Fibroblast of mammary gland (primary cell): ENCODE results near the gene TGDS.
"Not testable (repeated sequence)": the region's sequence is repeated elsewhere in the genome, so short reads cannot be mapped to it uniquely, and the experiment has no call there.

Experiments
- DNase-seq: peaks from one replicate; pipeline ENCODE4 v3.0.0-alpha.2; 2010; ENCODE audit warnings: low read depth
- H3K4me3 ChIP-seq: 2 replicates; pipeline ENCODE4 v1.5.1; 2011; ENCODE audit warnings: low read depth, mild to moderate bottlenecking, low read length, moderate library complexity; ENCODE audit not compliant: control insufficient read depth
- TF ChIP-seq, protein P1 (sequence below): conservative IDR thresholded peaks from 2 replicates; pipeline ENCODE4 v1.5.1; 2011; ENCODE audit warnings: low read depth, low read length, inconsistent platforms; ENCODE audit not compliant: control insufficient read depth, insufficient read depth

TGDS gene, protein sequence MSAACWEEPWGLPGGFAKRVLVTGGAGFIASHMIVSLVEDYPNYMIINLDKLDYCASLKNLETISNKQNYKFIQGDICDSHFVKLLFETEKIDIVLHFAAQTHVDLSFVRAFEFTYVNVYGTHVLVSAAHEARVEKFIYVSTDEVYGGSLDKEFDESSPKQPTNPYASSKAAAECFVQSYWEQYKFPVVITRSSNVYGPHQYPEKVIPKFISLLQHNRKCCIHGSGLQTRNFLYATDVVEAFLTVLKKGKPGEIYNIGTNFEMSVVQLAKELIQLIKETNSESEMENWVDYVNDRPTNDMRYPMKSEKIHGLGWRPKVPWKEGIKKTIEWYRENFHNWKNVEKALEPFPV

DNA sequence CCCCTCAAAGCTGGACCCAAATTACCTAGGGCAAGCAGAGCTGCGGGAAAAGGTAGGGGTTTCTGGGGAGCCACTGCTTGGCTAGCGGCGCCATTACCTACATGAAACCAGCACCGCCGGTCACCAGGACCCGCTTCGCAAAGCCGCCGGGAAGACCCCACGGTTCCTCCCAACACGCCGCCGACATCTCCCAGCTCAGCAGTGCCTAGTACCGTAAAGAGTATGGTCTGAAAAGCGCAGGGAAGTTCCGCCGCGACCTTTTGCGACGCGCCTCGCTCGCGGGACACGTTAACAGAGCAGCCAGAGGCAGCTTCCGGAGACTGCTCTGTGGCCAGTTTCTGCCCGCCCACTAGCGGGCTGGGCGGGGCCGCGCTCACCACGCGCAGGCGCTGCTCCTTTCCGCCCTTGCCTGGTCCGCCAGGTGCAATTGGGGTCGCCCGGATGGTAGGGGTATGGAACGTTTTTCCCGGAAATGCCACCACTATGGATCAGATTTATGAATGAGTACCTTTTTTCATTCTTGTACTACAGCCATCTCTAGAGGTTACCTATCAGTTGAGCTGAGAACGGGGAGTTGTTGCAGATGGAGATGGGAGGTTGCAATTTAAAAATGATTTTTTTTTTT lies at the start of gene TGDS:
Gene TGDS, minus strand, starts transcription at position 203 of the 625 bp plus-strand sequence. Its CDS starts 16 bp downstream, at position 187.
- DNase-seq, result peak; percentile 93
- TF ChIP-seq, protein P1, sequence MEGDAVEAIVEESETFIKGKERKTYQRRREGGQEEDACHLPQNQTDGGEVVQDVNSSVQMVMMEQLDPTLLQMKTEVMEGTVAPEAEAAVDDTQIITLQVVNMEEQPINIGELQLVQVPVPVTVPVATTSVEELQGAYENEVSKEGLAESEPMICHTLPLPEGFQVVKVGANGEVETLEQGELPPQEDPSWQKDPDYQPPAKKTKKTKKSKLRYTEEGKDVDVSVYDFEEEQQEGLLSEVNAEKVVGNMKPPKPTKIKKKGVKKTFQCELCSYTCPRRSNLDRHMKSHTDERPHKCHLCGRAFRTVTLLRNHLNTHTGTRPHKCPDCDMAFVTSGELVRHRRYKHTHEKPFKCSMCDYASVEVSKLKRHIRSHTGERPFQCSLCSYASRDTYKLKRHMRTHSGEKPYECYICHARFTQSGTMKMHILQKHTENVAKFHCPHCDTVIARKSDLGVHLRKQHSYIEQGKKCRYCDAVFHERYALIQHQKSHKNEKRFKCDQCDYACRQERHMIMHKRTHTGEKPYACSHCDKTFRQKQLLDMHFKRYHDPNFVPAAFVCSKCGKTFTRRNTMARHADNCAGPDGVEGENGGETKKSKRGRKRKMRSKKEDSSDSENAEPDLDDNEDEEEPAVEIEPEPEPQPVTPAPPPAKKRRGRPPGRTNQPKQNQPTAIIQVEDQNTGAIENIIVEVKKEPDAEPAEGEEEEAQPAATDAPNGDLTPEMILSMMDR, result no peak
- H3K4me3 ChIP-seq, result peak within 1 kb of the TSS; percentile 99

DNA sequence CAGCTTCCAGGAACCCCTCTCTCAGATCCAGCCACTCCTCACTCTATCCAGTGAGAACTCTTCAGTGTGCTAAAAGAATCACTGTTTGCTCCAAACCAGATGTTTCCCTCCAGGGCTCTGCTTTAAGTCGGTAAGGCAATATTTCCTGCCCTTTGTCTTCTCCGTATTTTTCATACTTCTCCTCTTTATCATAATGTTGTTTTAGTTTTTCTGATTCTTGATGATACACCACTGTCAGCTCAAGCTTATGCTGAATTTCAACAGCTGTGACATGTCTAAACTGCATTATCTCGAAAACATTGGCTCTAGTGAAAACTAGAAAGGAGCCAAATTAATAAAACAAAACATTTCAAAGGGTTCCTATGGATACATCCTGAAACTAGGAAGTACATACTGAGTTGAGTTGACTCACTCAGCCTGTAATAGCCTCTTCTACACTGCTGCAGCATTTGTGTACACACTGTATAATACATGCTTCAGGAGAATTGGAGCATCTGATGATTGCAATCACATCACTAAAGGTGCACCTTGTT lies 45.5 kb upstream of the TGDS start:
- no peak overlapping the region for H3K4me3 ChIP-seq
- peak; percentile 71 for DNase-seq
- TF ChIP-seq, protein P1, result no peak

DNA sequence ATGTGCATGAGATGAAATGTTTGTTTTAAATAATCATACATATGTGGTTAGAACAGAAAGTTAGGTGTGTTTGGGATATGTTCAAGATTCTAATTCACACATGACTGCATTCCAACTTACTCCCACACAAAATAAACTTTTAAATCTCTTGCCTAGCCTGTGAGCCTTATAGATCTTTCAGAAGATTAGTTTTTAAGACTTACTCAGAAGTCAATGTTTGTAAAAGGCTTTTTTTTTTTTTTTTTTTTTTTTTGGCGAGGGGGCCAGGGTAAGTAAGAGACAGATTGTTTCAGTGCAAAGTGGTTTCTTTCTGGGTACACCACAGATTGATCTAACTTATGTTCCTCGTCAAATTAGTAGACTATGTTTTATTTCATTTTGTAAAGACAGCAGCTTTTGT lies 44.8 kb upstream of the TGDS start:
- DNase-seq, result peak; percentile 8
- TF ChIP-seq, protein P1, result no peak

DNA sequence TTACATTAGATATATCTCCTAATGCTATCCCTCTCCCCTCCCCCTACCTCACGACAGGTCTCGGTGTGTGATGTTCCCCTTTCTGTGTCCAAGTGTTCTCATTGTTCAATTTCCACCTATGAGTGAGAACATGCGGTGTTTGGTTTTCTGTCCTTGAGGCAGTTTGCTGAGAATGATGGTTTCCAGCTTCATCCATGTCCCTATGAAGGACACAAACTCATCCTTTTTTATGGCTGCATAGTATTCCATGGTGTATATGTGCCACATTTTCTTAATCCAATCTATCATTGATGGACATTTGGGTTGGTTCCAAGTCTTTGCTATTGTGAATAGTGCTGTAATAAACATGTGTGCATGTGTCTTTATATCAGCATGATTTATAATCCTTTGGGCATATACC lies 41.7 kb upstream of the TGDS start:
- not testable (repeated sequence) for DNase-seq, H3K4me3 ChIP-seq

More for the DNA sequence above, 44.8 kb upstream of the TGDS start:
- H3K4me3 ChIP-seq, result no peak overlapping the region

DNA sequence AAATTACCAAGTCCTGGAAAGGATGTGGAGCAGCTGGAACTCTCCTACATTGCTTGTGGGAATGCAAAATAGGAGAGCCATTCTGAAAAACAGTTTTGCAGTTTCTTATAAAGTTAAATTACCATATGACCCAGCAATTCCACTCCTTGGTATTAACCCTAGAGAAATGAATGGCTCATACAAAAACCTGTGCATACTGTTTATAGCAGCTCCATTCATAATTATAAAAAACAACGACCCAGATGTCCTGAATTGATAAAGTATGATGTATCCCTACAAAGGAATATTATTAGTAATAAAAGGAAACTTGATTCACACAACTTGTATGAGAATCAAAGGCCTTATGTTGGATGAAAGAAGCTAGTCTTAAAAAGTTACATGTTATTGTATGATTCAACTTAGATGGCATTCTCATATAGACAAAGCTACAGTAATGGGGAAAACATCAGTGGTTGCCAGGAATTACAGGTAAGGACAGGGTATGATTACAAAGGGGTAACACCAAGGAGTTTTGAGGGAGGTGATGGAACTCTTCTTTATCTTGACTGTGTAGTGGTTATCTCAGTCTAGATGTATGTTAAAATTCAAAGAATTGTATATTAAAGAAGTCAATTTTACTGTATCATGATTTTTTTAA lies 41.1 kb upstream of the TGDS start:
- no peak for DNase-seq
- H3K4me3 ChIP-seq, result no peak overlapping the region
- TF ChIP-seq, protein P1, result no peak

DNA sequence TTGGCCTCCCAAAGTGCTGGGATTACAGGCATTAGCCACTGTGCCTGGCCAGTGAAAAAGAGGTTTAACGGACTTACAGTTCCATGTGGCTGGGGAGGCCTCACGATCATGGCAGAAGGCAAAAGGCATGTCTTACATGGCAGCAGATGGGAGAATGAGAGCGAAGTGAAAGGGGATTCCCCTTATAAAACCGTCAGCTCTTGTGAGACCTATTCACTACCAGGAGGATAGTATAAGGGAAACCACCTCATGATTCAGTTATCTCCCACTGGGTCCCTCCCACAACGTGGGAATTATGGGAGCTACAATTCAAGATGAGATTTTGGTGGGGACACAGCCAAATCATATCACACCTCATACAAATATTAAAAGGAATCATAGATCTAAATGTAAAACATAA lies 40.1 kb upstream of the TGDS start:
- H3K4me3 ChIP-seq, result not testable (repeated sequence)
- DNase-seq, result peak; percentile 14

DNA sequence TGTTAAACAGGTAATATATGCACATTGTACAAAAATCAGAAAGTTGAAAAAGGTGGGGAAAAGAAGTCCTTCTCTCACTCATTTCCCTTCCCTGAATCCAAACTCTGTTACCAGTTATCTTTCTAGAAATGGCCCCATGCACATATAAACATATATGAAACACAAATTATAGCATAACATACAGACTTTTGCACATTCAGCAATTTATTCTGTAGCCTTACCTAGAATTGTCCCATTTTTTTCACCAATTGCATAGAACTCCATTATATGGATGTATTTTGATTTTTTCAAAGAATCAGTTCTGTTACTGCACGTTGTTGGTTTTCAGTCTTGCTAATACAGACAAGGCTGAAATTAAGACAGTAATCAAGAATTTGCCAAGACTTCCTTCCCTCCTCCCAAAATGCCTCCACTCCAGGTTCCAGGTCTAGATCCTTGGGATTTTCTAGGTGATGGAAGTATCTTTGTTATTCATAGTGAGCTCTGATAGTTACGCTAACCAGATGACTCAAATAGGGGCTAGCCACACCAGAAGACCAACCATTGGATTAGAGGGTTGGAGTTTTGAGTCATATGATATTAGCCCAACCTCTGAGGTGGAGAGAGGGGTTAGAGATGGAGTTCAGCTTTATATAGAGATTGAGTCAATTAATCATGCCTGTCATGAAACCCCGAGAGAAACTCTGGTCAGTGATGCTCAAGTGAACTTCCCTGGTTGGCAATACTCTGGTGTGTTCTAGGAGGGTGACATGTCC lies 36.5 kb upstream of the TGDS start:
- peak; percentile 2 for DNase-seq
- no peak overlapping the region for H3K4me3 ChIP-seq
- TF ChIP-seq, protein P1, result no peak
